Stimulated activated CD4-positive, alpha-beta T cell treated with anti-CD3 and anti-CD28 coated beads, TNF-alpha, amount 100 ng/mL, for 24 hours (primary cell): ENCODE results near the gene RRBP1.
A peak's percentile ranks its signal among the peaks of the same experiment; 100 is the strongest.

Source experiments
- DNase-seq, 3 experiments: peaks; one replicate each; pipeline ENCODE4 v3.0.0-alpha.2; 2020; ENCODE audit warnings: low read depth in 3 of 3

Gene RRBP1

DNA sequence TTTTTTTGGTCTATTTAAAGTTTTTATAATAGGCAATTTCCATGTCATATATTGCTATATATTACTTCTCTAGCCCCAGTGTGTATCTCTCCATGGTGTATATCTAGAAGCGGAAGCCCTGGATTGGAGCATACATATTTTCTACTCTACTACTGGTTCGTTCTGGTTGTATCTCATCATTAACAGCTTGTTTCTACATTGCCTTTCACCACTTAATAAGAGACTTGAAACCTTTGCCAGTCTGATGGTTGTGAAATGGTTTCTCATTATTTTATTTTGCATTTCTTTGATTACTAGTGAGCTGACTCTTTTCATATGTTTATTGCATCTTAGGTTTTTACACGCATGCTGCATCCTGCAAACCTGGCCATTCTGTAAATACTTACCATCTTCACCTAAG lies 108.6 kb downstream of the RRBP1 start:
- no peak for DNase-seq

DNA sequence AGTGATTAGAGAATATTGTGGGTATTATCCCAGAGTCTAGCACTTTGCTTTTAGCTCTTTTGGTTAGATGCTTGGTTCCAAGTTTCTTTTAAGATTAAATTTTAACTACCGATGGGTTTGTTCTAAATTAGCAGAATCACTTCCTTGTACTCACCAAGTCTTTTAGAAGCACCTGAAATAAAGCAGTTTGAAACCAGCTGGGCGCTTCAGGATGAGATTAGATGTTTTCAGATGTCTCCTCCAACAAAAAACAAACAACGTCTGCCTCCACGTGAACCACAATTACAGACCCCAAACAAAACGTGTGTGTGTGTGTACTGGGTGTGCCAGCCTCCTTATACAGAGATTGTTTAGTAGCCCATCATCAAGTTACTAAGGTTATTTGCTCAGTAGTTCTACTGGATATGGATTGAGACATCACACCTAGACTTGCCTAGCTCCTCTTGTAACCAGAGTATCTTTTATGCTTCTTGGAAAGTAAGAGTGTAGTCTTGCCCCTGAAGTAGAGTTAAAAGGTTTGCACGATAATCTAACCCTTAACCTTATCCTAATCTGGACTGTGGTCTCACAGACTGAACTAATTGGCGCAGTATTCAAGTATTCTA lies 109.9 kb downstream of the RRBP1 start:
- no peak for DNase-seq

DNA sequence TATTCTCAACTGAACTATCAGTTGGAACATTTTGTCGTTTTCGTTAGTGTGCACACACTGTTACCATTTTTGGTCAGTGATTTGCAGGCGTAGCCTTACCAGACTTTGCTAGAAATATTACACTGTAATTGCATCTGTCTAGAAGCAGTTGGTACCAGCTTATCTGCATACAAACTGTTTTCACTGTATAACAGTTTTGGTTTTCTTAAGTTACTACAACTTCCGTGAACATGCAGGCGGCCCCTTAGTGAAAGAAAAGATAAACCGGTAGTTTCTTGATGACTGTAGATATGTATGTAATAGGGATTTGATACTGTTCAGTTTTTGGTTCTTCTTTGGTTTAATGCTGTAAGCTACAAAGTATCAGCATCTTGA lies 110.9 kb downstream of the RRBP1 start:
- DNase-seq, result no peak

DNA sequence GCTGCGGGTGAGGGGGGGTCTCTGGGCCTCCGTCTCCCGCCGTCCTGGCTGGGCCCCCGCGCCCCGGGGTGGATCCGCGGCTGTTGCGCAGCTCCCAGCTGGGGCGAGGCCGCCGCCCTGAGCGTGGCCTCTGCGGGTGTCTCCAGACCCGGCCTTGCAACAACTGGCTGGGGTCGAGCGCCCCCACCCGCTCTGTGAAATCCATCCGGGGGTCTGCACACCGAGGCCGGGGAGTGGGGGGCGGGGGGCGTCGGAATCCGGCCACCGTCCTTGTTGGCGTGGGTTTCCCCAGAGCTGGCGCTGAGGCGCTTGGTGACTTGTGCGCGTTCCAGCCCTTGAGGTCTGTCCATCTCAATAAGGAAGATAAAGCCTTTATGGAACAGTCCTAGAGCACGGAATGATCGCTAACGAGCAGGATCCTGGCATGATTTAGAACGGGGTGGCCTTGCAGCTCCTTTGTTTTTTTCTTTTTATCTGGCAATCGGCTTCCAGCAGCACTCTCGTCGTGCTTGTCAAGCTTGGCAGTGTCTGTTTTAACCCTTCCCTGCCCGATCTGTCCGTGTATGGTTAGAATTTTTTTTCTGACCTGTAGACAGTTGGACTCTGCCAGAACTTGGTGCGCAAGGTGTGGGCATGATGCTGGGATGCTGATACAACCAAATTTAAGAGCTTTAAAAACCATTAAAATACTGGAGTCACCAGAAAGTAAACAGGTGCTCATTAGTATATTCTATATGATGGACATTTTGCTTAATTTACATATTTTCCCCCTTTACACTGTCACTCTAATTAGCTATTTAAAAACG lies 111.5 kb downstream of the RRBP1 start:
- peak in 1 of 3 experiments; percentile 11 for DNase-seq

DNA sequence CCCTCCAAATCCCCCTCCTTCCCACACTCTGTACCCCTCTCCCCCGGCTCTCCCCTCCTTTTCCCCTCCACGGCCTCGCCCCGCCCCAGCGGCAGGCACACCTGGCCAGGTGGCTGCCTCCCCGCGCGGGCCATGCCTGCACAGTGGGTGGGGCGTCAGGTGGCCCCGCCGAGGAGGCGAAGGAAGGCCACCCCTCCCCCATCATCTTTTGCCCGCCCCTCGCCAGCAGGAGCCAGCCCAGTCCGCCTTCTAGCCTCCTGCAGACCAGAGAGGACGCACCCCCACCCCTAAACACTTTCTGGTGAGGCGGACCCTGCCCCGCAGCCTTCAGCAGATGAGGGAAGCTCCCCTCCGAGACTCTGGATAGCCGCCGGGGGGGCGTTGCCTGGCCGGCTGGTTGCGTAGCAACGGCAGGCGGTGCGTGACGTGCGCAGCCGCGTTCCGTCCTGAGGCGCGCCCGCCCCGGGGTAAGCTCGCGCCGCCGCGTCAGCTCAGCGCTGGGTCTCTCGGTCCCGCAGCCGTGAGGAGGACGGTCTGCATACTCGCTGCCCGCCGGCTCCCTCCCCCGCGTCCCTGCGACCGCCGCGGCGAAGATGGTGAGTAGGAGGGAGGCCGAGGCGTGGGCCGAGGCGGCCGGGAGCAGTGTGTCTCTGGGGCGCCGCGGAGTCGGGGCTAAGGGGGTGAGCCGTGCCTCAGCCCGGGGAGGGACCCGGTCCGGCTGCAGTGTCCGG lies 112.3 kb downstream of the RRBP1 start, which contains the start of gene DSTN:
Gene DSTN, plus strand, starts transcription at position 460 of the 731 bp plus-strand sequence. Its CDS starts 134 bp downstream, at position 594.
- DNase-seq, result peak; percentile 74 to 85 (median 76)

DNA sequence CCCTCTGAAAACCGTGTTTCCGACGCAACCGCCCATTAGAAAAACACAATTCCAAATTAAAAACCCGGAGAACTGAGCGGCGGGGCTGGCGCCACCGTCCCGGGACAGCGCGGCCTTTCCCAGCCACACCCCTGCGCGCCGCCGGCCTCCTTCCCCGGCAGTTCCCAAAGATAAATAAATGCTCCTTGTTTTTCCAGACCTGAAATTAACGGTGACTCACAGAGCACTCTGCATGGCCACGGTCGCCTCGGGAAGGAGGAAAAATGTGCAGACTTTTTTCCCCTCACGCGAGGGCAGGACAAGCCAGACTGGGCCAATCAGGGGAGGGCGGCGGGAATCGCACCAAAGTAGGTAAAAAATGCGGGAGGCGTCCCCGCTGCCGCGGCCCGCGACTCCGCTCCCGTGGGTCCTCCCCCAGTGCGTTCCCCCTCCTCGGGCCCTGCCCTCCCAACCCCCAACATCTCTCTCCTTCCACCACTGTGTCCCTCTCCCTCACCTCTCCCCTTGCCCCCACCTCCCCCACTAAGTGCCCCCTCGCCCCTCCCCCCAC lies 113.0 kb downstream of the RRBP1 start:
- peak in 1 of 3 experiments; percentile 12 for DNase-seq

DNA sequence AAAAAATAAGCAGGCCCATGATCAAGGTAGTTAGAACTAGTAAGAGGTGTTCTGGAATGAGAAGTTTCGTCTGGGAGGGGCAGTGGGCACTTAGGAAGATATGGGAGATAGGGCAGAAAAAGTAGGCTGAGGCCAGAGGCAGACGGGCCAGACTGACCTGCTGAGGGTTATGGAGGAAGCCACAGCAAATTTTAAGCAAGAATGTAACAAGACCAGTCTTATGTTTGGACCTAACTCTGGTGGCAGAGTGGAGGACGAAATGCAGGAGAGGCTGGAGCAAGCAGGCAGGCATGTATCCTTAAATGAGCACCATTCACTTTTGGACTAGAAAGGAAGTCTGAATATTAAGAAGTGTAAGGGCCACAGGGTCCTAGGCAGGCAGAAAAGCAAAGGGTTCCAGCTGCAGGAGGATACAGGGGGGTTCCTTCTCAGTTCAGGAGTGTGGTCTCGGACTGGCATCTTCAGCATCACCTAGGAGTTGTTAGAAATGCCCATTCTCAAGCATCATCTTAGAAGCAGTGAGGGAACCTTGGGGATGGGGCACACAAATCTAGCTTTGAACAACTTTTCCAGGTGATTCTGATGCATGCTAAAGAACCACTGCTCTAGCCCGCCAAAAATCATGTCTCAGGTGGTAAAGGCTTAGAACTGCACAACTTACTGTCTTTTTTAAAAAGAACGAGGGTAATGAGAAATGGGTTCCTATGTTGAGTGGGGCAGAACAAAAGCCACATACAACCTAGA lies 113.8 kb downstream of the RRBP1 start:
- DNase-seq, result no peak

DNA sequence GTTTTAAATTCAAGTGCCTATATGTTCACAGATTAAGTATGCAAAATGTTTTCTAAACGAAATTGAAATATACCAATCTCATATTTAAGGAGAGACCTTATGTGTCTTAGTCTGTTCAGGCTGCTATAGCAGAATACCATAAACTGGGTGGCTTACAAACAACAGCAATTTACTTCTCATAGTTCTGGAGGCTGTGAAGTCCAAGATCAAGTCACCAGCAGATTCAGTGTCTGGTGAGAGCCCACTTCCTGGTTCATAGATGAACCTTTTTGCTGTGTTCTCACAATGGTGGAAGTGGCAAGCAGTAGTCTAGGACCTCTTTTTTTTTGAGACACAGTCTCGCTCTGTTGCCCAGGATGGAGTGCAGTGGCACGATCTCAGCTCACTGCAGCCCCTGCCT lies 115.7 kb downstream of the RRBP1 start:
- DNase-seq, result no peak

DNA sequence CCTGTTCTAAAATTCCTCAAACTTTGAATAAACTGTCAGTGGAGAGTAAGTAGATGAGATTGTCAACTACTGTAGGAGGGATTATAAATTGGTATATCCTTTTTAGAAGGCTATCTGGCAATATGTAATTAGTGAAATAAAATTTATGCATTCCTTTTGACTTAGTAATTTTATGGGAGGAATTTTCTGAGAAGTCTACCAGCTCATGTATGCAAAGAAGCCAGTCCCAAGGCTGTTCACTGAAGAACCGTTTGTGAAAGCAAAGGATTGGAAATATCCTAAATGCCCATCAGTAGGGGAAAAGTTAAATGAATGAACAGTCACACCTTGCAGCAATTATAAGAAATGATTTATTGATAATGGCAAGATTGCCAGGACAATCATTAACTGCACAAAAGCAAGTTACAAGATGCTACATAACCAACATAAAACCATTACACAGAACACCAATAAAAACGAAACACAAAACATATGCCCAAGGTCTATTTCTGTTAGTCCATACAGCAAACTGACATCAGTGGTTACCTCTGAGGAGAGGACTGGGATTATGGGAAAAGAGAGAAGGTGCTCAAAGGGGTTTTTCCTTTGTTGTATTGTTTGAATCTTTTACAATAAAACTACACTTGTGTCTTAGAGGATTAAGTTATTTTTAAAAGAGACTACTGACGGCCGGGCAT lies 116.7 kb downstream of the RRBP1 start:
- no peak for DNase-seq
